Keratinocyte (primary cell): ENCODE data around the gene ZCCHC17. TPM values are rescaled to one million over a fixed set of nuclear protein-coding genes. Genes with fewer than 3 reads are reported as not detected.

Experiments used
- DNase-seq: peaks from one replicate; pipeline ENCODE4 v3.0.0-alpha.2; 2011; ENCODE audit warnings: low read depth, missing footprints, low spot score
- FAIRE-seq: peaks from 2 replicates; lab custom pipeline; 2011; peaks lifted over from hg19 to GRCh38; lab: Jason Lieb, UNC
- H2AFZ ChIP-seq: 2 replicates; pipeline ENCODE4 v1.6.0; 2012; ENCODE audit warnings: low read length, control low read depth, inconsistent platforms; ENCODE audit not compliant: control insufficient read depth
- H3K27ac ChIP-seq: 2 replicates; pipeline ENCODE4 v1.5.1; 2011; ENCODE audit warnings: low read length; ENCODE audit not compliant: control insufficient read depth, insufficient read depth
- H3K27me3 ChIP-seq: 3 replicates; pipeline ENCODE4 v1.6.0; 2011; ENCODE audit warnings: low read length; ENCODE audit not compliant: control insufficient read depth, insufficient read depth; ENCODE audit errors: extremely low read depth
- H3K36me3 ChIP-seq, 2 experiments: 2 replicates in 1 of 2; 3 replicates in 1 of 2; pipeline ENCODE4 v1.5.1; 2011; ENCODE audit warnings: low read length in 2 of 2, mild to moderate bottlenecking in 1 of 2; ENCODE audit not compliant: control insufficient read depth in 2 of 2, insufficient read depth in 2 of 2; ENCODE audit errors: extremely low read depth in 1 of 2
- H3K4me1 ChIP-seq: 3 replicates; pipeline ENCODE4 v1.5.1; 2011; ENCODE audit warnings: low read length; ENCODE audit not compliant: control insufficient read depth, insufficient read depth; ENCODE audit errors: extremely low read depth
- H3K4me2 ChIP-seq: 3 replicates; pipeline ENCODE4 v1.6.0; 2011; ENCODE audit warnings: low read depth, low read length; ENCODE audit not compliant: control insufficient read depth, insufficient read depth; ENCODE audit errors: extremely low read depth
- H3K4me3 ChIP-seq, 3 experiments: fragments of 200-600 bp in 1 of 3; sonication (generic) in 1 of 3; 2 replicates in 2 of 3; 3 replicates in 1 of 3; pipeline ENCODE4 v1.5.1; 2011 to 2016; ENCODE audit warnings: low read length in 3 of 3, mild to moderate bottlenecking in 3 of 3, control low read depth in 2 of 3, inconsistent platforms in 1 of 3, low read depth in 1 of 3, mixed read lengths in 1 of 3, mixed run types in 1 of 3, moderate library complexity in 1 of 3; ENCODE audit not compliant: control insufficient read depth in 2 of 3, insufficient read depth in 2 of 3; ENCODE audit errors: extremely low read depth in 1 of 3
- H3K79me2 ChIP-seq: 2 replicates; pipeline ENCODE4 v1.6.0; 2012; ENCODE audit warnings: low read length; ENCODE audit not compliant: control insufficient read depth, insufficient read depth
- H3K9ac ChIP-seq: 3 replicates; pipeline ENCODE4 v1.6.0; 2011; ENCODE audit warnings: low read length; ENCODE audit not compliant: control insufficient read depth, insufficient read depth; ENCODE audit errors: extremely low read depth
- H3K9me1 ChIP-seq: 3 replicates; pipeline ENCODE4 v1.6.0; 2011; ENCODE audit warnings: low read length; ENCODE audit not compliant: control insufficient read depth, insufficient read depth; ENCODE audit errors: extremely low read depth
- H3K9me3 ChIP-seq: 2 replicates; pipeline ENCODE4 v1.5.1; 2012; ENCODE audit warnings: low read depth, low read length; ENCODE audit not compliant: control insufficient read depth
- H4K20me1 ChIP-seq: 3 replicates; pipeline ENCODE4 v1.6.0; 2011; ENCODE audit warnings: low read length; ENCODE audit not compliant: control insufficient read depth, insufficient read depth; ENCODE audit errors: extremely low read depth
- CTCF ChIP-seq, 3 experiments: IDR thresholded peaks in 1 of 3; conservative IDR thresholded peaks in 1 of 3; optimal IDR thresholded peaks in 1 of 3; 2 replicates in 2 of 3; 3 replicates in 1 of 3; pipeline versions ENCODE3 to v1.5.1; 2011; ENCODE audit warnings: low read length in 3 of 3, mild to moderate bottlenecking in 3 of 3, moderate library complexity in 2 of 3, control low read depth in 1 of 3, inconsistent platforms in 1 of 3; ENCODE audit not compliant: insufficient read depth in 2 of 3; ENCODE audit errors: extremely low read depth in 1 of 3
- EZH2 ChIP-seq: IDR thresholded peaks from one replicate; pipeline ENCODE4 v1.6.1; 2012; ENCODE audit warnings: inconsistent platforms, mild to moderate bottlenecking, low read length, moderate library complexity
- dilution Hi-C: fragments of 300-500 bp; cut with MboI; formaldehyde crosslinking; loops from one replicate; pipeline ENCODE4 v1.7.0; 2020; ENCODE audit warnings: low sequenced_read_pairs; ENCODE audit not compliant: extremely low pct_ligation_motif_present
- polyA plus RNA-seq, 5 experiments: library from polyadenylated mRNA; depleted of rRNA in 3 of 5; stranded (reverse) in 3 of 5; stranded (forward) in 1 of 5; unstranded in 1 of 5; fragments of >200 nt; gene quantifications; 1 replicate in 1 of 5; 2 replicates in 3 of 5; 3 replicates in 1 of 5; pipeline versions ENCODE4 v1.2.1 to v1.2.3, GENCODE V29; 2011 to 2012; ENCODE audit warnings: missing spikeins in 2 of 5, low read depth in 1 of 5, low replicate concordance in 1 of 5

ZCCHC17 gene
- polyA plus RNA-seq, 1 donor (not counting 4 experiments of a cell fraction or from before 2014, with no cell fraction given) = 70.0 TPM

GRCh38 chr1:31394584-31395193, 97.9 kb downstream of the ZCCHC17 start:
- dilution Hi-C loops = no loop called here
- Histone ChIP-seq H2AFZ (peak overlapping the region; percentile 90), H3K9me1 (no peaks in the 10 kb centered on the region), H3K27ac (peak overlapping the region; percentile 39), H4K20me1 (no peaks in the 10 kb centered on the region), H3K4me1 (peaks cover 49% of the 10 kb centered on the region), H3K27me3 (no peaks in the 10 kb centered on the region), H3K9ac (peak overlapping the region; percentile 20), H3K9me3 (no peaks in the 10 kb centered on the region), H3K79me2 (no peaks in the 10 kb centered on the region), H3K4me3 (peak overlapping the region in 1 of 3 experiments; percentile 31), H3K36me3 (no peaks in the 10 kb centered on the region), H3K4me2 (peak overlapping the region; percentile 41)
- DNase-seq (peak; percentile 91), FAIRE-seq (peak; percentile 92)
- peak; percentile 81 to 96 (median 91) for TF ChIP-seq CTCF (optimal IDR thresholded peaks at IDR 0.05 in 1 of 3, IDR thresholded peaks at IDR 0.05 in 1 of 3, conservative IDR thresholded peaks at IDR 0.05 in 1 of 3; ENCODE audit: extremely low read depth in 1 of 3, insufficient read depth in 2 of 3, low read length in 3 of 3)
- no peak for TF ChIP-seq EZH2

- no peaks in the 10 kb centered on the region for H3K36me3 ChIP-seq
- H3K4me3 ChIP-seq = no peak overlapping the region
- TF ChIP-seq CTCF (optimal IDR thresholded peaks at IDR 0.05 in 1 of 3, IDR thresholded peaks at IDR 0.05 in 1 of 3, conservative IDR thresholded peaks at IDR 0.05 in 1 of 3; ENCODE audit: extremely low read depth in 1 of 3, insufficient read depth in 2 of 3, low read length in 3 of 3) (peak; percentile 61 to 81 (median 64)), EZH2 (no peak)
- H3K27ac ChIP-seq = peak overlapping the region; percentile 81
- H3K79me2 ChIP-seq = no peaks in the 10 kb centered on the region
- H3K9me1 ChIP-seq = no peaks in the 10 kb centered on the region
- H3K4me1 ChIP-seq = peaks cover 50% of the 10 kb centered on the region
- no peaks in the 10 kb centered on the region for H3K27me3 ChIP-seq
- H3K4me2 ChIP-seq = peak overlapping the region; percentile 60
- H4K20me1 ChIP-seq = no peaks in the 10 kb centered on the region
- FAIRE-seq = peak; percentile 100
- no peak overlapping the region for H2AFZ ChIP-seq
- dilution Hi-C loops = no loop called here
- H3K9ac ChIP-seq = no peak overlapping the region
- no peaks in the 10 kb centered on the region for H3K9me3 ChIP-seq
- DNase-seq = peak; percentile 99
Measured at GRCh38 chr1:31396633-31397351, 100.0 kb downstream of the ZCCHC17 start.
